Esophagus (tissue), 2 donors: ENCODE measurements around the gene SELENOO. TPM values are rescaled to one million over a fixed set of nuclear protein-coding genes. Genes with fewer than 3 reads are reported as not detected.
A peak's percentile ranks its signal among the peaks of the same experiment; 100 is the strongest.

Experiments
- H3K27ac ChIP-seq, 2 donors: one replicate each; pipeline ENCODE4 v1.5.1; 2013; ENCODE audit warnings: low read depth in 2 of 2, mild to moderate bottlenecking in 2 of 2, inconsistent platforms in 1 of 2, low read length in 1 of 2, moderate library complexity in 1 of 2
- H3K27me3 ChIP-seq, 2 donors: one replicate each; pipeline ENCODE4 v1.6.1; 2013; ENCODE audit warnings: low read length in 2 of 2, control low read depth in 1 of 2, mild to moderate bottlenecking in 1 of 2; ENCODE audit not compliant: insufficient read depth in 2 of 2, control insufficient read depth in 1 of 2
- H3K36me3 ChIP-seq, 2 donors: one replicate each; pipeline ENCODE4 v1.6.1; 2013; ENCODE audit warnings: low read length in 1 of 2; ENCODE audit not compliant: control insufficient read depth in 2 of 2, insufficient read depth in 2 of 2
- H3K4me1 ChIP-seq, 2 donors: one replicate each; pipeline ENCODE4 v1.6.1; 2013; ENCODE audit warnings: low read length in 1 of 2; ENCODE audit not compliant: control insufficient read depth in 2 of 2, insufficient read depth in 2 of 2
- H3K4me3 ChIP-seq, 2 donors: one replicate each; pipeline ENCODE4 v1.5.1; 2013; ENCODE audit warnings: low read length in 2 of 2, mild to moderate bottlenecking in 2 of 2, low read depth in 1 of 2, moderate library complexity in 1 of 2
- H3K9me3 ChIP-seq, 2 donors: one replicate each; pipeline ENCODE4 v1.6.1; 2013; ENCODE audit warnings: mild to moderate bottlenecking in 2 of 2, low read depth in 1 of 2, low read length in 1 of 2, moderate library complexity in 1 of 2; ENCODE audit not compliant: control insufficient read depth in 2 of 2, insufficient read depth in 1 of 2
- WGBS, 2 donors: extraction: QIAGEN DNeasy Blood & Tissue Kit; methylation state at CpG; one replicate each; pipeline ENCODE4 v1.1.7; 2013; 5-methylcytosine and 5-hydroxymethylcytosine counted together
- polyA plus RNA-seq, 2 donors: library from polyadenylated mRNA; stranded (reverse); fragments of 200-250 nt; gene quantifications; one replicate each; pipeline ENCODE4 v1.2.3, GENCODE V29; 2013
- donor health status: healthy with polysubstance abuse.
- donor health status: Bipolar disorder and iron deficiency.

The SELENOO gene
- polyA plus RNA-seq, 2 donors: 23.0 to 35.9 TPM

DNA sequence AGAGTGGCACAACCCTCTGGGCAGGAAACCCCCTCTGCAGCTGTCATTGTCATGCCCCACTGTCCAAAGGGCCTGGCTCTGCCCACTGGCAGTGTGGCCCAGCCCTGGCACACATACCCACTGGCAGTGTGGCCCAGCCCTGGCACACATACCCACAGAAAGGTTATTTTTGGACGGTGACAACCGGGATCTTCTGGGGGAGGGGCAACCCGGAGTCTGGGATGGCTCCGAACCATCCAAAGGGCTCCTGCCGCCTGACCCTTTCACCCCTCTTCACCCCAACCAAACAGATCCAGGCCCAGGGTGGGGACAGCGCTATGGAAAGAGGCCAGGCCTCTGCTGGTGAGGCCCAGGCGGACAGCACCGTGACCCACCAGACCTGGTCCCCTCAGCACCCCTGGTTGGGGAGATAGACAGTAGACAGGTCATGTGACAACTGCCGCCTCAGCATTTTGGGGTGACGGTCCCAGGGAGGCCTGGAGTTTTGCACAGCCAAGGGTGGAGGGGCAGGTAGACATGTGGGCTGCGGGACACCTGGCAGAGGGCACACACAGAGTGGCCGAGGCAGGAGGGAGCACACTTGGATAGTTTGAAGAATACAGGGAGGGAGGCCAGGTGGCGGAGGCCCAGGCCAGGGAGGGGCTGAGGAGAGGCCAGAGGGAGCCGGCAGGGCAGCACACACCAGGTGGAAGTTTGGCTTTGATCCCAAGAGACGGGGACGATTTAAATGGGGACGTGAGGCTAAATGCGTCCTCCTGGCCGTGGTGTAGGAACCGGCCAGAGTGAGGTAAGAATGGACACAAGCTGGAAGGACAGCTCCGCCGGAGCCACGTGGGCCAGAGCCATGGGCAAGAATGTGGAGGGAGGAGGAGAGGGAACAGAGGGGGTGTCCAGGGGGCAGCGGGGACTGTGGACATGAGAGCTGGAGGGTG, 57.8 kb downstream of the SELENOO start:
- 68 to 76% methylated on average over 24 of the region's 24 CpGs for WGBS, 2 donors
- Histone ChIP-seq H3K9me3 (no peaks in the 10 kb centered on the region), H3K36me3 (peaks cover 0 to 4% of the 10 kb centered on the region in 2 donors), H3K4me3 (no peak overlapping the region), H3K27ac (no peak overlapping the region), H3K27me3 (peaks cover 0 to 3% of the 10 kb centered on the region in 2 donors), H3K4me1 (peaks cover 2 to 7% of the 10 kb centered on the region in 2 donors)

GRCh38 chr22:50259302-50259701, 58.5 kb downstream of the SELENOO start:
- peaks cover 0 to 3% of the 10 kb centered on the region in 2 donors for H3K27me3 ChIP-seq
- H3K36me3 ChIP-seq: peaks cover 0 to 4% of the 10 kb centered on the region in 2 donors
- WGBS, 2 donors: 88 to 91% methylated on average over 14 to 15 of the region's 15 CpGs
- peaks cover 2 to 4% of the 10 kb centered on the region in 2 donors for H3K4me1 ChIP-seq
- no peak overlapping the region for H3K4me3 ChIP-seq
- no peak overlapping the region for H3K27ac ChIP-seq
- no peaks in the 10 kb centered on the region for H3K9me3 ChIP-seq

DNA sequence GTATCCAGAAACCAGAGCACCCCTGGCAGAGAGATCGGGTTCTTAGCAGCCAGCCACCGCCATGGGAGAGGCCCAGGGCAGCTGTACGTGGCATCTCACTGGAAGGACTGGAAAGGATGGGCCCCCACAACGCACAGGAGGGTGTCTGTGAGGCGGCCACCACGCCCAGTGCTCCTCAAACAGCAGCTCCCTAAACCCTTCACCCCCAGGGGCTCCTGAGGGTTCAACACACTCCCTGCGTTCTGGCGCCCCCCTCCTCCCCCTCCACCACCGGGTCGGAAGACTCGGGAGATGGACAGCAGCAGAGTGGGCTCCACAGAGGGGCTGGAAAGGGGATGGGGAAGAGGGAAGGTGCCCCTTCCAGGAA, 59.6 kb downstream of the SELENOO start:
- peaks cover 0 to 3% of the 10 kb centered on the region in 2 donors for H3K27me3 ChIP-seq
- WGBS, 2 donors: 23 to 26% methylated on average over 11 of the region's 11 CpGs

GRCh38 chr22:50260801-50261614, 60.2 kb downstream of the SELENOO start:
- peaks cover 0 to 3% of the 10 kb centered on the region in 2 donors for H3K27me3 ChIP-seq
- 1 to 2% methylated on average over 49 to 92 of the region's 92 CpGs for WGBS, 2 donors
- peaks cover 0 to 4% of the 10 kb centered on the region in 2 donors for H3K36me3 ChIP-seq
- H3K4me3 ChIP-seq: peak overlapping the region; percentile 41 to 46
- no peaks in the 10 kb centered on the region for H3K9me3 ChIP-seq
- H3K27ac ChIP-seq: peak overlapping the region in 1 of 2 donors; percentile 21
- H3K4me1 ChIP-seq: peaks cover 2 to 4% of the 10 kb centered on the region in 2 donors

More for the DNA sequence above, 59.6 kb downstream of the SELENOO start:
- Histone ChIP-seq H3K4me3 (peak overlapping the region; percentile 9 to 46), H3K36me3 (peaks cover 0 to 4% of the 10 kb centered on the region in 2 donors), H3K4me1 (peaks cover 2 to 4% of the 10 kb centered on the region in 2 donors), H3K9me3 (no peaks in the 10 kb centered on the region), H3K27ac (peak overlapping the region in 1 of 2 donors; percentile 21)

GRCh38 chr22:50261615-50262459, 61.0 kb downstream of the SELENOO start, which contains the start of gene MAPK12:
MAPK12 (minus strand) TSS chr22:50261683; CDS start chr22:50261509, 174 bp downstream.
- peak within 1 kb of the TSS in 1 of 2 donors; percentile 21 for H3K27ac ChIP-seq

DNA sequence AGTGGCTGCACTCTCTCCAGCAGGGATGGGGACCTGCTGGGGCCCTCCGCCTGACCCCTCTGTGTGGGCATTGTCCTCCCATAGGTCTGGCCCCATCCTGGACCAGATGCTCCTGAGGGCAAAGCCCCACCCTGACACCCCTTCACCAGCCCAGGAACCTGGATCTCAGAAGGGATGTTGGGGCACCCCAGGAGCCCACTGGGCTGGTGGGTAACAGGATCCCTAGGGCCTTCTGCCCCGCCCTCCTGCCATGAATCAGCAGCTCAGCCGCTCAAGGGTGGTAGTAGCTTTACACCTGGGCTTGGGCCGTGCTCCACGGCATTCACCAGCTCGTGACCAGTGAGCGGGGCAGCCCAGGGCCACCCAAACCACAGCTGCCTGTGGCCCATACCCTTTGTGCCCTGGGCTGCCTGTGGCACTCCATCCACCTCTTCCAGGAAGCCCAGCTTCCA, 61.7 kb downstream of the SELENOO start:
- Histone ChIP-seq H3K9me3 (no peaks in the 10 kb centered on the region), H3K4me3 (no peak overlapping the region), H3K27ac (no peak overlapping the region), H3K4me1 (peaks cover 2 to 8% of the 10 kb centered on the region in 2 donors), H3K27me3 (peaks cover 0 to 3% of the 10 kb centered on the region in 2 donors), H3K36me3 (peaks cover 0 to under 1% of the 10 kb centered on the region in 2 donors)
- 46 to 50% methylated on average over 7 of the region's 7 CpGs for WGBS, 2 donors

More at GRCh38 chr22:50261615-50262459, 61.0 kb downstream of the SELENOO start, which contains the start of gene MAPK12:
- peaks cover 0 to 3% of the 10 kb centered on the region in 2 donors for H3K27me3 ChIP-seq
- WGBS, 2 donors: 3 to 4% methylated on average over 39 to 59 of the region's 61 CpGs
- peaks cover 0 to 4% of the 10 kb centered on the region in 2 donors for H3K36me3 ChIP-seq
- H3K4me3 ChIP-seq: peak within 1 kb of the TSS; percentile 41 to 46
- peaks cover 2 to 4% of the 10 kb centered on the region in 2 donors for H3K4me1 ChIP-seq
- no peaks in the 10 kb centered on the region for H3K9me3 ChIP-seq

GRCh38 chr22:50262973-50263617, 62.3 kb downstream of the SELENOO start:
- Histone ChIP-seq H3K36me3 (no peaks in the 10 kb centered on the region), H3K9me3 (no peaks in the 10 kb centered on the region), H3K4me1 (peaks cover 4 to 12% of the 10 kb centered on the region in 2 donors), H3K27me3 (peaks cover 0 to 3% of the 10 kb centered on the region in 2 donors), H3K4me3 (no peak overlapping the region), H3K27ac (no peak overlapping the region)
- 59 to 65% methylated on average over 9 of the region's 9 CpGs for WGBS, 2 donors

- Histone ChIP-seq H3K4me3 (no peak overlapping the region), H3K27ac (no peak overlapping the region), H3K27me3 (peaks cover 0 to 3% of the 10 kb centered on the region in 2 donors), H3K36me3 (no peaks in the 10 kb centered on the region), H3K9me3 (no peaks in the 10 kb centered on the region), H3K4me1 (peaks cover 10 to 20% of the 10 kb centered on the region in 2 donors)
- 74 to 81% methylated on average over 15 of the region's 15 CpGs for WGBS, 2 donors
These were observed 63.4 kb downstream of the SELENOO start for GRCh38 chr22:50264104-50264745.
